IPS DF 6.9 (cell line): Measurements from ENCODE around the gene TMEM259.

ENCODE experiments used
- DNase-seq: peaks from one replicate; pipeline ENCODE4 v3.0.0-alpha.2; 2013; ENCODE audit warnings: low read depth, low spot score
- H3K27ac ChIP-seq: one replicate; pipeline ENCODE4 v1.5.1; 2013; ENCODE audit warnings: low read length, control low read depth
- H3K27me3 ChIP-seq: 2 replicates; pipeline ENCODE4 v1.6.1; 2013; ENCODE audit warnings: mild to moderate bottlenecking, low read length; ENCODE audit not compliant: control insufficient read depth, insufficient read depth
- H3K36me3 ChIP-seq: 2 replicates; pipeline ENCODE4 v1.6.1; 2013; ENCODE audit warnings: low read length; ENCODE audit not compliant: control insufficient read depth, insufficient read depth
- H3K4me1 ChIP-seq: 2 replicates; pipeline ENCODE4 v1.6.1; 2013; ENCODE audit warnings: low read length; ENCODE audit not compliant: control insufficient read depth, insufficient read depth
- H3K4me3 ChIP-seq: 2 replicates; pipeline ENCODE4 v1.5.1; 2013; ENCODE audit warnings: mild to moderate bottlenecking, low read length
- H3K9me3 ChIP-seq: 2 replicates; pipeline ENCODE4 v1.6.1; 2013; ENCODE audit warnings: low read length, inconsistent platforms; ENCODE audit not compliant: control insufficient read depth, insufficient read depth
- WGBS: extraction: QIAGEN DNeasy Blood & Tissue Kit; methylation state at CpG from one replicate; pipeline ENCODE4 v1.1.7; 2013; ENCODE audit warnings: mixed read lengths, missing lambda C conversion rate; ENCODE audit not compliant: insufficient read length, insufficient coverage; 5-methylcytosine and 5-hydroxymethylcytosine counted together

Gene TMEM259

DNA sequence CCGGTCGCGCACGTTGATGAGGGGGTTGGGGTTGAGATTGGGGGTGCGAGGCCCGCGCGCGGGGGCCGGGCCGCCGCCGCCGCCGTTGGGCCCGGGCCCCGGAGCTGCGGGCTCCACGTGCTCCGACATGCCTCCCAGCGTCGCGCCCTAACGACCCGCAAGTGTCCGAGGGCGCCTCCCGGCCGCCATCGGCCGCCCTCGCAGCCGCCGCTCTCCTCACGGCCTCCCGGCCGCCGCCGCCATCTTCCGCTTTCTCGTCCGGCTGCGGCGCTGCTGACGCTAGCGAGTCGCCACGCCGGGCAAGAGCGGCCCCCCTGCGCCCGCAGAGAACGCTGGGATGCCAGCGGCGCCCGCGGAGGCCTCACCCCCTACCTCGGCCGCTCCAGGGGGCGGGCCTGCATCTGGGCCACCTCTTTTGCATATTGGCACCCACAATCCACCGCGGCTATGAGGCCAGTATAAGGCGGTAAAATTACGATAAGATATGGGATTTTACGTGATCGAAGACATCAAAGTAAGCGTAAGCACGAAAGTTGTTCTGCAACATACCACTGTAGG is at the start of gene TMEM259:
TSS of gene TMEM259 (minus strand) at position 256 of the 558 bp plus-strand sequence. CDS start at position 129, 127 bp downstream.
- H3K36me3 ChIP-seq = no peaks in the 10 kb centered on the region
- H3K9me3 ChIP-seq = no peaks in the 10 kb centered on the region
- H3K4me1 ChIP-seq = peaks cover 18% of the 10 kb centered on the region
- no peaks in the 10 kb centered on the region for H3K27me3 ChIP-seq
- no peak within 1 kb of the TSS for H3K27ac ChIP-seq
- peak within 1 kb of the TSS; percentile 94 for H3K4me3 ChIP-seq
- no CpG with 5 or more reads among the region's 68 CpGs for WGBS
- no peak for DNase-seq

DNA sequence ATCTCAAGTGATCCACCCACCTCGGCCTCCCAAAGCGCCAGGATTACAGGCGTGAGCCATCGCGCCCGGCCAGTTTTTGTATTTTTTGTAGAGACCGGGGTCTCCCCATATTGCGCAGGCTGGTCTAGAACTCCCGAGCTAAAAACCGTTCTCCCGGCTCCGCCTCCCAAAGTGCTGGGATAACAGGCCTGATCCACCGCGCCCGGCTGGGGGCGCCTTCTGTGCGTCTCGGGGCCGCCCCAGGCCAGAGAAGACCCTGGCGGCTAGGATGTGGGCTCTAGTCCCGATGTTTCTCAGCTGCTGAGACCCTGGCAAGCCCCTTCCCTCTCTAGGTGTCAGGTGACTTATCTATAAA is 49.6 kb upstream of the TMEM259 start:
- Histone ChIP-seq H3K4me3 (peak overlapping the region; percentile 66; the same call in 1 of the 2 replicates), H3K27me3 (no peaks in the 10 kb centered on the region)

DNA sequence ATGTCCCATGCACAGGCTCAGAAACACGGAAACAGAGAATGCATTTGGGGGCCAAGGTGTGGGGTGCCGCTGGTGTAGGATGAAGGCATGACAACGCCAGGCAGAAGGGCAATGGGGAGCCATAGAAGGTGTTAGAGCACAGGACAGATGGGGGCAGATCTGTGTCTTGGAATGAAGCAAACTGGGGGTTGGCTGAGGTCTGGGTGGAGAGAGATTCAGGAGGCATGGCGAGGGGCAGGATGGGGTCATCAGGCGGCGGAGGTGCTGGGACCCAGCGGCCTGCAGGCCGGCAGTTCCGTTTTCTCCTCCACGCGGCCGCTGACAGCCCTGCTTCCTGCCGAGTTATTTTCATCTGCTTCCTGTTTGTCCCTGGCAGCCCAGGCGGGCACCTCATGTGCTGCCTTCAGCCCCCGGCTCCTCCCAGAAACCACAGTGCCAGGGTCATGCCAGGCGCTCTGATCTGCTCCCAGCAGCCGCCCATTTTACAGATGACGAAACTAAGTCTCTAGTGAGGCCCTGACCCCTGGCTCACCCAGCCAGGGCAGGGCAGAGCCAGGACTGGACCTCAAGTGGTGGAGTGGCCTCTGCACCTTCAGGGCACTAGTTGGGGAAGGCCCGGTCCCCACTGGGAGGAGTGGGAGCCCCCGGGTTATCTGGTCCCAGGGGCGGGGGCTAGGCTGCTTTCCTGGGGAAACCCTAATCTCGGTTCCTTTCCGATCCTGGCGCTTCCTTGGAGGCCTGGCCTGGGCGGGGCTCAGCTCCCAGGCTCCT is 48.3 kb upstream of the TMEM259 start:
- DNase-seq = no peak
- H3K4me3 ChIP-seq = no peak overlapping the region
- WGBS = no CpG with 5 or more reads among the region's 25 CpGs
- H3K27me3 ChIP-seq = no peaks in the 10 kb centered on the region
- H3K36me3 ChIP-seq = peaks cover 3% of the 10 kb centered on the region
- H3K4me1 ChIP-seq = peaks cover 7% of the 10 kb centered on the region; the same call in 1 of the 2 replicates
- H3K9me3 ChIP-seq = no peaks in the 10 kb centered on the region
- no peak overlapping the region for H3K27ac ChIP-seq

More for the DNA sequence above, 49.6 kb upstream of the TMEM259 start:
- Histone ChIP-seq H3K9me3 (no peaks in the 10 kb centered on the region), H3K4me1 (peaks cover 5% of the 10 kb centered on the region; the same call in 1 of the 2 replicates), H3K36me3 (peaks cover 6% of the 10 kb centered on the region), H3K27ac (no peak overlapping the region)
- DNase-seq = no peak
- WGBS = no CpG with 5 or more reads among the region's 21 CpGs

DNA sequence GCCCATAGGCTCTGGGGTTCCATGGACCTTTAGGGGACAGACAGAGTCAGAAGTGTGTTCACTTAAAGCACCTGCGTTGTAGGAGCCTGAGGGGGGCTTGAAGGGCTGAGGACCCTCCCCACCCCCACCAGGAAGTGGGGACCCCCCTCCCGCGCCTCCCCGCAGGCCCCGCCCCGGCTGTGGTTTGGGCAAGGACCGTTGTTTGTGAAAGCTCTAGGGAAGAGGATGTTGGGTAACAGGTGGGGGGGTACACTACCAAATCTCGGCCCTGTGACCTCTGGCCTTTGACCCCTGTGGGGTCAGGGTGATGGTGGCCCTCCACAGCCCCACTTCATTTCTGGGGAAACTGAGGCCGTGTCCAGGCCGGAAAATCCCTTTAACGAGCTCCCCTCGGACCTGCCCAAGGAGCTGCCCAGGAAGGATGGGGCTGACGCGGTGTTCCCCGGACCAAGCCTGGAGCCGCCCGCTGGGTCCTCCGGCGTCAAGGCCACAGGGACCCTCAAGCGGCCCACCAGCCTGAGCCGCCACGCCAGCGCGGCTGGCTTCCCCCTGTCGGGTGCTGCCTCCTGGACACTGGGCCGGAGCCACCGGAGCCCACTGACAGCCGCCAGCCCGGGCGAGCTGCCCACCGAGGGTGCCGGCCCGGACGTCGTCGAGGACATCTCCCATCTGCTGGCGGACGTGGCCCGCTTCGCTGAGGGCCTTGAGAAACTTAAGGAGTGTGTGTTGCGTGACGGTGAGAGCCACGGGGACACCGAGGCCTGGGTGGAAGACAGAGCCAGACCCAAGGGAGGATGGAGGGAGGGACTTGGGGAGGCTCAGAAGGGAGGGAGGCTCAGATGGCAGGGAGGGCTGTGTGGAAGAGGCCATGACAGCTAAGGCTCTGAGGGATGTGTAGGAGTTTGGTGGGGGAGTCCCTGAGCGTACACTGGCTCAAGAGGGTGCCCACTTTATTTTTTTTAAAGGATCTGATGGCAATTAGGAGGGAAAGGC is 47.4 kb upstream of the TMEM259 start:
- Histone ChIP-seq H3K27ac (no peak overlapping the region), H3K4me1 (peaks cover 10% of the 10 kb centered on the region), H3K27me3 (no peaks in the 10 kb centered on the region), H3K9me3 (no peaks in the 10 kb centered on the region), H3K4me3 (no peak overlapping the region), H3K36me3 (no peaks in the 10 kb centered on the region; the same call in 1 of the 2 replicates)
- DNase-seq = no peak
- no CpG with 5 or more reads among the region's 45 CpGs for WGBS

DNA sequence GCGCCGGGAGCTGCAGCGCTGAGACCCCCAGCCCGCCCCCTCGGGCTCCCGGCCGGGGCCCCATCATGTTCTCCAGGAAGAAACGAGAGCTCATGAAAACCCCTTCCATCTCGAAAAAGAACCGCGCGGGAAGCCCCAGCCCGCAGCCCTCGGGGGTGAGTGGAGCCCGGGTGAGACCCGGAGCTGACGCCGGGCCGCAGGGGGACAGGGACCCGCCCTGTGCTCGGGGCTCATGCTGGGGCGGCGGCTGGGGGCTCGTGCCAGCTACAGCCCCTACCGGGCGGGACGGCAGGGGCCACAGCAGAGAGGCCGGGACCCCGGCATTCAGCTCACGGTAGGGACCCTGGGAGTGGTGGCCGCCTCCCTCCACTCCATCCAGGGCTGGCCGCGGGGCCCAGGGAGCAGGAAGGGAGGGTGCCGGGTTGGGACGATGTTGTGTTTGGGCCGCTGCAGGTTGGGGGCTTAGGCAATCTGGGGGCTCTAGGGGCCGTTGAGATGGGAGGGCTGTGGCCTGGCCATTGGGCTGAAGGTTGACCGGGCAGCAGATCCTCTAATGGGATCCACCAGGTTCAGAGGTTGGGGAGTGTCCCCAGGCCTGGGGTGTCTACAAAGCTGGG is 46.5 kb upstream of the TMEM259 start:
- DNase-seq = no peak
- Histone ChIP-seq H3K9me3 (no peaks in the 10 kb centered on the region), H3K4me3 (peak overlapping the region; percentile 23; the same call in 1 of the 2 replicates), H3K27ac (no peak overlapping the region), H3K27me3 (no peaks in the 10 kb centered on the region), H3K4me1 (peaks cover 10% of the 10 kb centered on the region), H3K36me3 (no peaks in the 10 kb centered on the region; the same call in 1 of the 2 replicates)
- no CpG with 5 or more reads among the region's 38 CpGs for WGBS

DNA sequence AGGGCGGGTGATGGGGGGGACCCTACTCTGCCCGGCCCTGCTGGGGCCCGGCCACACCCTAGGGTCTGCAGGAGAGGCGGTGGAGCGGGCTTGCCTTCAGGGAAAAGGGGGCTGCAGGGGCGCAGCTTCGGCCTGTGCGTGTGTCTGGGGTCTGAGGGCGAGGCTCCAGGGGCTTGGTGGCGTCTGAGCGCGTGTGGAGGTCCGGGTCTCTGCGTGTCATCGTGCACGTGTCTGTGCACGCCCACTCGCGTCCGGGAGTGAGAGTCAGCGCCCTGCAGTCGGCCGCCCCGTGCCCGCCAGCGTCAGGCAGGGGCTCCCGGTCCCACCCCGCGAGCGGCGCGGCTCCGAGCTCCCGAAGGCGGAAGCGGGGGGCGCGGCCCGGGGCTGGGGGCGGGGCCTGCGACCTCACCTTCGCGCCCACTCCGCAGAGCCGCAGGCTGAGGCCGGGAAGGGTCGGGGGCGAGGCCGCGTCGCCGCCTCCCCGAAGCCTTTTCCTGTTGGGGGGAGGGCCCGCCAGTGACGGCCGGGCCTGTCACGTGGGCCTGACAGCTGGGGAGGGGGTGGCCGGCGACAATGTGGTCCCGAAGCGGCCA is 45.9 kb upstream of the TMEM259 start, which contains the start of gene ARHGAP45:
TSS of gene ARHGAP45 (plus strand) at position 420 of the 593 bp plus-strand sequence. CDS start 239 bp downstream, outside the sequence.
- Histone ChIP-seq H3K4me1 (peaks cover 10% of the 10 kb centered on the region), H3K36me3 (no peaks in the 10 kb centered on the region; the same call in 1 of the 2 replicates), H3K4me3 (peak within 1 kb of the TSS; percentile 23; the same call in 1 of the 2 replicates), H3K27me3 (no peaks in the 10 kb centered on the region), H3K27ac (no peak within 1 kb of the TSS), H3K9me3 (no peaks in the 10 kb centered on the region)
- no peak for DNase-seq
- WGBS = no CpG with 5 or more reads among the region's 61 CpGs

DNA sequence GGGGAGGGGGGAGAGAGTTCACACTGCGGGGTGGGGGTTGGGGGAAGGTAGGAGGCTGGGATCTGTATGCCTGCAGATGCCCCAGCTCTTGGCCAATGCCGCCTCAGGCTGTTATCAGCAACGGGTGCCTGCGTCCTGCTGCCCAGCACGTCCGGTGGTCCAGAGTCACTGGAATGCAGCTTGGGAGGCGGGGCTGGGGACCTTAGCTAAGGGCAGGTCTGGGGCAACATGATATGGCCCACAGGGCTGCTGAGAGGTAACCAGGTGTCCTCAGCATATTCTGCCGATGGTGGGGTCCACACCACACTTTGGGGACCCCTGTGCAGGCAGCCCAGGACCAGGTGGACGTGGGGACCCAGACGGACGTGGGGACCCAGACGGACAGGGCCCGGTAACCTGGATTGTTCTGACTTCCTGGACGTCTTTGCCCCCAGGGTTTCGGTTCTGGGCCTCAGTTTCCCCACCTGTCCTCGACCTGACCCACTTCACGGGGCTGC is 45.4 kb upstream of the TMEM259 start:
- H3K27ac ChIP-seq = no peak overlapping the region
- peaks cover 10% of the 10 kb centered on the region for H3K4me1 ChIP-seq
- H3K36me3 ChIP-seq = no peaks in the 10 kb centered on the region; the same call in 1 of the 2 replicates
- H3K27me3 ChIP-seq = no peaks in the 10 kb centered on the region
- H3K9me3 ChIP-seq = no peaks in the 10 kb centered on the region
- H3K4me3 ChIP-seq = no peak overlapping the region
- no CpG with 5 or more reads among the region's 17 CpGs for WGBS
- DNase-seq = no peak

DNA sequence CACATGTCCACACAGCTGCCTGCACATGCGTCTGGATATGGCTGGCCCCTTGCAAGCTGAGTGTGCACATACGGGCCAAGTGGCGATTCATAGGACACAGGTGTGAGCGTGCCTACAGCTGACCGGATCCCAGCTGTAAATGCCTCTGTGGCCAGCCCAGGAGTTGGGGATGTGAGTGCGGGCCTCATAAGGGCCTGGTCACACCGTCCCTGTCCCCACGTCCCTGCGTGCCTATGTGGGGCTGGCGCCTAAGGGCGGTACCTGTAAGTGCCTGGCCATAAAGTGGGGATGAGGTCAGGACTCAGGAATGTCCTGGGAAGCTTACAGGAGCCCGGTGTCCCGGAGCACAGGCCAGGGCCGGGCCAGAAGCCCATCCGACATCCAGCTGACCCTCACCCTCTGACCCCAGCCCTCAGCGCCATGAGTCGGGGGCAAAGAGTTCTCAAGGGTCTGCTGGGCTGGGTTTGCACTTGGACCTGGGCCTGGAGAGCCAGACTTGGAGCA is 44.7 kb upstream of the TMEM259 start:
- Histone ChIP-seq H3K4me3 (no peak overlapping the region), H3K4me1 (peaks cover 8% of the 10 kb centered on the region), H3K27me3 (no peaks in the 10 kb centered on the region), H3K27ac (no peak overlapping the region), H3K36me3 (no peaks in the 10 kb centered on the region), H3K9me3 (no peaks in the 10 kb centered on the region)
- WGBS = no CpG with 5 or more reads among the region's 17 CpGs
- no peak for DNase-seq
